Common myeloid progenitor, CD34-positive (primary cell): Measurements from ENCODE around the gene NLRP5.

Experiments used
- CTCF ChIA-PET: fragments of 350-600 bp; sonication (Branson Sonifier 250); formaldehyde crosslinking; loops from one replicate; lab custom pipeline; 2021; ENCODE audit warnings: antibody characterized with exemption; lab: Charles Lee
- POLR2A ChIA-PET: fragments of 350-600 bp; sonication (Branson Sonifier 250); formaldehyde crosslinking; loops from one replicate; lab custom pipeline; 2021; ENCODE audit warnings: antibody characterized with exemption; lab: Charles Lee
- DNase-seq, 3 donors: peaks; one replicate each; pipeline versions ENCODE4 v3.0.0 to v3.0.0-alpha.2; 2013
- H3K27ac ChIP-seq, 2 experiments: 1 replicate in 1 of 2; 2 replicates in 1 of 2; pipeline ENCODE4 v1.7.0; 2013; ENCODE audit warnings: inconsistent platforms in 2 of 2, low read length in 2 of 2, mild to moderate bottlenecking in 2 of 2, low read depth in 1 of 2, moderate library complexity in 1 of 2; ENCODE audit not compliant: severe bottlenecking in 2 of 2, insufficient read depth in 1 of 2, poor library complexity in 1 of 2
- H3K27me3 ChIP-seq, 5 experiments: replicated peaks in 2 of 5; 1 replicate in 3 of 5; 2 replicates in 2 of 5; pipeline versions ENCODE4 v1.6.1 to v1.7.0; 2013; ENCODE audit warnings: low read length in 4 of 5, mild to moderate bottlenecking in 2 of 5, moderate library complexity in 2 of 5, inconsistent platforms in 1 of 5; ENCODE audit not compliant: insufficient read depth in 5 of 5, control insufficient read depth in 4 of 5
- H3K36me3 ChIP-seq, 4 experiments: 1 replicate in 2 of 4; 2 replicates in 2 of 4; pipeline versions ENCODE4 v1.6.1 to v1.7.0; 2013; ENCODE audit warnings: low read length in 3 of 4, control low read depth in 1 of 4, mild to moderate bottlenecking in 1 of 4; ENCODE audit not compliant: control insufficient read depth in 4 of 4, insufficient read depth in 4 of 4
- H3K4me1 ChIP-seq, 4 experiments: 1 replicate in 3 of 4; 2 replicates in 1 of 4; pipeline versions ENCODE4 v1.6.1 to v1.7.1; 2013; ENCODE audit warnings: low read length in 3 of 4, mild to moderate bottlenecking in 3 of 4, control low read depth in 1 of 4, inconsistent platforms in 1 of 4, moderate library complexity in 1 of 4; ENCODE audit not compliant: control insufficient read depth in 4 of 4, insufficient read depth in 4 of 4; ENCODE audit errors: control extremely low read depth in 1 of 4
- H3K4me3 ChIP-seq, 7 experiments: 1 replicate in 4 of 7; 2 replicates in 3 of 7; pipeline versions ENCODE4 v1.5.1 to v1.7.0; 2013; ENCODE audit warnings: mild to moderate bottlenecking in 7 of 7, low read length in 6 of 7, moderate library complexity in 6 of 7, inconsistent platforms in 2 of 7, low read depth in 2 of 7, control low read depth in 1 of 7; ENCODE audit not compliant: insufficient read depth in 4 of 7, control insufficient read depth in 1 of 7; ENCODE audit errors: extremely low read depth in 1 of 7
- H3K9me3 ChIP-seq, 5 experiments: 1 replicate in 4 of 5; 2 replicates in 1 of 5; pipeline versions ENCODE4 v1.6.1 to v1.7.1; 2013; ENCODE audit warnings: low read length in 4 of 5, mild to moderate bottlenecking in 2 of 5, inconsistent platforms in 1 of 5, low read depth in 1 of 5, moderate library complexity in 1 of 5; ENCODE audit not compliant: control insufficient read depth in 4 of 5, insufficient read depth in 2 of 5; ENCODE audit errors: control extremely low read depth in 1 of 5
- WGBS: methylation state at CpG from one replicate; pipeline ENCODE4 v1.1.5; 2013; ENCODE audit not compliant: insufficient coverage; 5-methylcytosine and 5-hydroxymethylcytosine counted together

Gene NLRP5

DNA sequence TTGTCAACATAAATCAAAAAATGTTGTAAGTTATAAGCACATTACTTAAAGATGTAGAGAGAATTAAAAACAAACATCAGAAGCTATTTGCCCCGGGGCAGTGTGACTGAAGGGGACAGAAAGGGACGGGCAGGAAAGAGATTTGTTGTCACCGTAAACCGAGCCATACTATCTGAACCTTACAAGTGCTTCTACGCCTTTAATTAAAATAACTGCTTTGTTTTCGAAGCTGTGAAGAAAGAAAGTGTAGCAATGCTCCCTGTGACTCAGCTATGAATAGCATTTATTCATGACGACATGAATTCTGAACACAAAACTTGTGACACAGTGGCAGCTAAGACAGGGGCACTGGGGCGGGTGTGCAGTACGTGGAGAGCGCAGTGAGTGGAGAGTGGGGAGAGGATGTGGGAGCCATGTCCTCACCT lies 104.5 kb downstream of the NLRP5 start:
- Histone ChIP-seq H3K36me3 (peaks cover 0 to 66% (median 46%) of the 10 kb centered on the region in 4 experiments), H3K4me1 (no peaks in the 10 kb centered on the region), H3K27ac (no peak overlapping the region), H3K27me3 (no peaks in the 10 kb centered on the region), H3K4me3 (no peak overlapping the region), H3K9me3 (peaks cover 0 to 12% (median 3%) of the 10 kb centered on the region in 5 experiments)
- ChIA-PET POLR2A (no interaction called here), CTCF (interaction anchor here (0.7 to 1.8 kb wide), 4 partner anchors 9 to 14 kb away, joined by 3 to 7 read pairs (median 4); no protein-coding TSS in a partner anchor)
- 92% methylated on average over 6 of the region's 10 CpGs for WGBS
- no peak for DNase-seq

GRCh38 chr19:56091751-56092546 lies 105.4 kb downstream of the NLRP5 start:
- Histone ChIP-seq H3K36me3 (peaks cover 0 to 70% (median 44%) of the 10 kb centered on the region in 4 experiments), H3K27ac (no peak overlapping the region), H3K4me1 (no peaks in the 10 kb centered on the region), H3K27me3 (no peaks in the 10 kb centered on the region), H3K9me3 (peaks cover 0 to 12% (median 3%) of the 10 kb centered on the region in 5 experiments), H3K4me3 (no peak overlapping the region)
- DNase-seq = no peak
- ChIA-PET CTCF (interaction anchor here (1.2 to 1.8 kb wide), 3 partner anchors 10 to 13 kb away, joined by 4 to 7 read pairs (median 5); no protein-coding TSS in a partner anchor), POLR2A (no interaction called here)
- 94% methylated on average over 23 of the region's 38 CpGs for WGBS

GRCh38 chr19:56092685-56093631 lies 106.4 kb downstream of the NLRP5 start:
- peaks cover 0 to 12% (median 3%) of the 10 kb centered on the region in 5 experiments for H3K9me3 ChIP-seq
- H3K27me3 ChIP-seq = no peaks in the 10 kb centered on the region
- peaks cover 0 to 78% (median 49%) of the 10 kb centered on the region in 4 experiments for H3K36me3 ChIP-seq
- H3K4me1 ChIP-seq = no peaks in the 10 kb centered on the region
- ChIA-PET POLR2A (no interaction called here), CTCF (no interaction called here)
- H3K27ac ChIP-seq = no peak overlapping the region
- no peak for DNase-seq
- WGBS = 97% methylated on average over 32 of the region's 32 CpGs
- H3K4me3 ChIP-seq = no peak overlapping the region

GRCh38 chr19:56094449-56094848 lies 107.9 kb downstream of the NLRP5 start:
- DNase-seq = no peak
- CTCF ChIA-PET = no interaction called here
- WGBS = 93% methylated on average over 7 of the region's 9 CpGs
- POLR2A ChIA-PET = no interaction called here
- Histone ChIP-seq H3K9me3 (peaks cover 0 to 12% (median 3%) of the 10 kb centered on the region in 5 experiments), H3K36me3 (peaks cover 3 to 75% (median 53%) of the 10 kb centered on the region in 4 experiments), H3K27ac (no peak overlapping the region), H3K4me1 (no peaks in the 10 kb centered on the region), H3K4me3 (no peak overlapping the region), H3K27me3 (no peaks in the 10 kb centered on the region)

DNA sequence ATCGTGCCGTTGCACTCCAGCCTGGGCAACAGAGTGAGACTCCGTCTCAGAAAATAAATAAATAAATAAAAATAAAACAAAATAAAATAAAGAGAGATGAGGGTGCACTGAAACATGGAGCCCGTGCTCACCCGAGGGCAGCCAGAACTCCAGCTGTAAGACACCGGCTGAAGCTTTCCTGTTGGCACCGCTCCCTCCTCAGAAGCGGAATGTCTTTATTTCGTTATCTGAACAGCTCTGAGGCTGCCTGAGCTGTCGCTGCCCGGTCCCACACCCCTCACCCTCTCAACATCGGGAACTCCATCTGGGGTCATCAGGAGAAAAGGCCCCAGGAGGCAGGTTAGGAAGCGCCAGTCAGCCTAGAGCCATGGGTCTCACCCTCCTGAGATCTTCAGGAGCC lies 110.1 kb downstream of the NLRP5 start:
- ChIA-PET CTCF (interaction anchor here (1.1 to 2.2 kb wide), 4 partner anchors 9 to 20 kb away, joined by 3 to 6 read pairs (median 4); no protein-coding TSS in a partner anchor), POLR2A (no interaction called here)
- WGBS = 94% methylated on average over 9 of the region's 13 CpGs
- Histone ChIP-seq H3K4me1 (peaks cover 0 to 7% (median 3%) of the 10 kb centered on the region in 4 experiments), H3K4me3 (no peak overlapping the region), H3K36me3 (peaks cover 3 to 73% (median 54%) of the 10 kb centered on the region in 4 experiments), H3K9me3 (peaks cover 0 to 12% (median 3%) of the 10 kb centered on the region in 5 experiments), H3K27me3 (no peaks in the 10 kb centered on the region), H3K27ac (no peak overlapping the region)
- no peak for DNase-seq

DNA sequence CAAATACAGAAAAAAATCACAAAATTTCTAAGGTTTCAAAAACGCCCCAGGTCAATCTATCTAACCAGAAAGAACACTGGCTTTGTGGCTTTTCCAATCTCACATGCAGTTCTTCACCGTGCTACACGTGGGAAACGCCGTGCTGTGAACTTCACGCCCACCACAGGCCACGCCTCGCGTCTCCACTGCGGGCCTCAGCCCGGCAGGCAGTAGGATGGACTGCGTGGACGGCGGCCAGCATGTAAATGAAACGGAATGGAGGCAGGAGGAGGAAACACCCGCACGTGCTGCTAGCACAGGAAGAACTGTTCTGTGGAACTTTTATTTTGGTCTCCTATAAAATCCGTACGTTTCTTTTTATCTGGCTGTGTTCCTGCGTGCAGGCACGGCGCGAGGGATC lies 110.7 kb downstream of the NLRP5 start:
- no peak overlapping the region for H3K27ac ChIP-seq
- CTCF ChIA-PET = interaction anchor here (1.1 kb wide), 1 partner anchor 9 kb away, joined by 3 read pairs; no protein-coding TSS in a partner anchor
- no peaks in the 10 kb centered on the region for H3K27me3 ChIP-seq
- DNase-seq = no peak
- POLR2A ChIA-PET = no interaction called here
- H3K9me3 ChIP-seq = peaks cover 0 to 12% (median 3%) of the 10 kb centered on the region in 5 experiments
- H3K4me3 ChIP-seq = no peak overlapping the region
- H3K4me1 ChIP-seq = peaks cover 0 to 14% (median 9%) of the 10 kb centered on the region in 4 experiments
- H3K36me3 ChIP-seq = peaks cover 3 to 78% (median 55%) of the 10 kb centered on the region in 4 experiments
- 96% methylated on average over 23 of the region's 23 CpGs for WGBS
